SK-N-SH (cell line): ENCODE measurements around the gene RBSN.

Experiments used
- CTCF ChIP-seq: fragments of 200-600 bp; sonication (generic); IDR thresholded peaks from 2 replicates; pipeline ENCODE4 v1.6.1; 2017; ENCODE audit warnings: antibody characterized with exemption, mild to moderate bottlenecking, moderate library complexity
- EZH2phosphoT487 ChIP-seq: fragments of 200-600 bp; sonication (generic); IDR thresholded peaks from 2 replicates; pipeline ENCODE4 v1.6.1; 2017; ENCODE audit warnings: low read depth, mixed run types, mild to moderate bottlenecking, antibody characterized with exemption, moderate library complexity, borderline replicate concordance
- SMC3 ChIP-seq: IDR thresholded peaks from 2 replicates; pipeline ENCODE4 v1.6.1; 2012; ENCODE audit warnings: low read depth, low read length, improper control_type of control experiment
- TF ChIP-seq, protein P1 (sequence below): IDR thresholded peaks from 2 replicates; pipeline ENCODE4 v1.4.0; 2012; ENCODE audit warnings: low read depth, borderline replicate concordance

DNA sequence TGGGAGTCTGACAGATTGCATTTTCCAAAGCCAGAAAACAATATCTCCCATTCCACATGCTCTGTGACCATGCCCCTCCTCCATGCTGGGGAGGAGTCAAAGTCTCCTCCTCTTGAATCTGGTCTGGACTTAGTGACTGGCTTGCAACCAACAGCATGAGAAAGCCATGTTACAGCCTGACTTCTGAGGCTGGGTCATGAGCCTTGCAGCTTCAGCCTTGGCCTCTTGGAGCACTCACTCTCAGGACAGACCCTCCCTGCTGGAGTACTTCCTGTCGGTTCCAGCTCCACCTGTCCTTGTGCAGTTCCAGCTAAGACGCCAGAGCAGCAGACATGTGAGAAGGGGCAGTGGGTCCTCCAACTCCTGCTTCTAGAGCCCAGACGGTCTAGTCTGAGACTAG, 49.7 kb upstream of the RBSN start:
- no peak for TF ChIP-seq SMC3
- TF ChIP-seq, protein P1, sequence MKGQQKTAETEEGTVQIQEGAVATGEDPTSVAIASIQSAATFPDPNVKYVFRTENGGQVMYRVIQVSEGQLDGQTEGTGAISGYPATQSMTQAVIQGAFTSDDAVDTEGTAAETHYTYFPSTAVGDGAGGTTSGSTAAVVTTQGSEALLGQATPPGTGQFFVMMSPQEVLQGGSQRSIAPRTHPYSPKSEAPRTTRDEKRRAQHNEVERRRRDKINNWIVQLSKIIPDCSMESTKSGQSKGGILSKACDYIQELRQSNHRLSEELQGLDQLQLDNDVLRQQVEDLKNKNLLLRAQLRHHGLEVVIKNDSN = no peak
- no peak for TF ChIP-seq CTCF
- no peak for TF ChIP-seq EZH2phosphoT487
